HG03196 (cell line): ENCODE measurements around the gene STK33.

Source experiments
- ATAC-seq: cut with Tn5 transposase; IDR thresholded peaks from one replicate; pipeline ENCODE4 v1.9.1; 2021; ENCODE audit not compliant: unreplicated experiment

The STK33 gene

GRCh38 chr11:8604078-8604723, 10.2 kb upstream of the STK33 start:
- ATAC-seq, result peak; percentile 55

DNA sequence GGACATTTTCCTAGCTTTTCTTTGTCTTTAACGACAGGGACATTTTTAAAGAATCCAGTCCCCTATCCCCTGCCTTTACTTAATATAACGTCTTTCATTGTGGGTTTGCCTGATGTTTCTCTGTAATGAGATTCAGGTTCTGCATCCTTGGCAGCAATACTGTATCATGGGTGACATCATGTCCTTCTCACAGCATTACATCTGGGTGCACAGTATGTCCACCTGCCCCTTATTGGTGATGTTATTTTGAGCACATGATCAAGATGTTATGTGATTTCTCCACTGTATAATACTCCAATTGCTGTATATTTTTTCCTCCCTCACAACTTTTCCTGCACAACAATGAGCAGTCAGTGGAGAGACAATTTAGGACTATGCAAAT, 9.7 kb upstream of the STK33 start:
- ATAC-seq, result no peak

GRCh38 chr11:8601376-8602133, 7.5 kb upstream of the STK33 start:
- no peak for ATAC-seq

- no peak for ATAC-seq
Observed at GRCh38 chr11:8598506-8598905, 4.5 kb upstream of the STK33 start.

- no peak for ATAC-seq
Observed at GRCh38 chr11:8597182-8597581, 3.2 kb upstream of the STK33 start.

DNA sequence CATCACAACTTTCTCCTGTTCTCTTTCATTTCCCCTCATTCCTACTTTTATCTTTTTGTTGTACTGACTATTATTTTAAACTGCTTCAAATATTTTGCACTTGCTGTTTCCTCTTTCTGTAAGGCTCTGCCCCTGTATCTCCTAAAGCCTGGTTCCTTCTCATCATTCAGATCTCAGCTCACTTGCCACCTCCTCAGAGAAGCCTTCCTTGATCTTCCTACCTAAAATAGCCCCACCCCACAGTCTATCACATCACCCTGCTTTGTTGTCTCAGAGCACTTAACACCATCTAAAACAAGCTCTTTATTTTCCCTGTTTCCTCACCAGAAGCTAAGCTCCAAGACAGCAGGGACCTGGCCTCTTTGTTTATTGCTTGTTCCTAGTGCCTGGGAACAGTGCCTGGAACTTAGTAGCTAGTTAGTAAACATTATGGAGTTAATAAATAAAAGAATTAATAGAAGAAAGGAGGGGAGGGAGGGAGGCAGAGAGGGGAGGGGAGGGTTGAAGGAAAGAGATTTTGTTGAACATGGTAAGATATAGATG, 2.5 kb upstream of the STK33 start:
- ATAC-seq, result no peak

DNA sequence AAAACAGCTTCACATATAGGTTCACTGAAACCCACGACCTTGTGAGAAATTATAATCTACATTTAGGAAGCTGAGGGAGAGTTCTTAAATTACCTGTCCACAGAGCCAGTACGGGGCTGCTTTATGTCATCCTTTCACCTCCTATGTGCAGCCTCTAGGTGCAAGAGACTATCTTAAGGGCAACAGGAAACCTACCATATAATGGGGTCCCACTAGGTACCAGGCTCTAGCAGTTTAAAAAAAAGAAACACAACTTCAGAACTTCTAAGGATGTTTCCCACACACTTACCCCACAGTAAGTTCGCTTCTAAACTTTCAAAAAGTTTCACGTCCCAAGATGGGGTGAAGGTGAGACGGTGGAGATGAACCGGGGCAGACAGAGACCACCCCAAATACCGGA, 573 bp downstream of the STK33 start:
- no peak for ATAC-seq

DNA sequence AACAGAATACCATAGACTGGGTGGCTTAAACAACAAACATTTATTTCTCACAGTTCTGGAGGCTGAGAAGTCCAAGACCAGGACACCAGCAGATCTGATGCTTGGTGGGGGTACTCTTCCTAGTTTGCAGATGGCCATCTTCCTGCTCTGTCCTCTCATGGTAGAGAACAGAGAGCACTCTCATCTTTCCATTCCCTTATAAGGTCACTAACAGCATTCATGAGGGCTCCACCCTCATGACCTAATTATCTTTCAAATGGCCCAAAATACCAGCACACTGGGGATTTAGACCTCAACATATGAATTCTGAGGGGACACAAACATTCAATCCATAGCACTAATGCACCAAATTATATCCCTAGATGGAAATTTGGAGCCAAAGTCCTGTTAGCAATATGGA, 6.1 kb downstream of the STK33 start:
- no peak for ATAC-seq

- no peak for ATAC-seq
Observed at GRCh38 chr11:8586805-8587204, 7.2 kb downstream of the STK33 start.

DNA sequence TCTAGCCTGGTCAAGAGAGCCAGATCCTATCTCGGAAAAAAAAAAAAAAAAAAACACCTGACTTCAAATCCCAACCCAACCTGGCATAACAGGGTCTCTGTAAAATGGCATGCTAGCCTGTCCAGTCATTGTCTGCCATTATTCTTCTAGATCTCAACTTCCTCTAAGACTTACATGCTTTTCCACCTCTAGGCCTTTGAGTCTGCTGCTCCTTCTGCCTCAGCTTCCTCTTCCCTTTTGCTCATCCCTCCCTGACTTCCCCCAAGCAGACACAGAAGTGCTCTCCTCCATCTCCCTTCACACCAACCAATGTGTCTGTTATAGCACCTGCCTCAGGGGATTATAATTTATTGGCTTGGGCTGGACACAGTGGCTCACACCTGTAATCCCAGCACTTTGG, 7.8 kb downstream of the STK33 start:
- ATAC-seq, result no peak

DNA sequence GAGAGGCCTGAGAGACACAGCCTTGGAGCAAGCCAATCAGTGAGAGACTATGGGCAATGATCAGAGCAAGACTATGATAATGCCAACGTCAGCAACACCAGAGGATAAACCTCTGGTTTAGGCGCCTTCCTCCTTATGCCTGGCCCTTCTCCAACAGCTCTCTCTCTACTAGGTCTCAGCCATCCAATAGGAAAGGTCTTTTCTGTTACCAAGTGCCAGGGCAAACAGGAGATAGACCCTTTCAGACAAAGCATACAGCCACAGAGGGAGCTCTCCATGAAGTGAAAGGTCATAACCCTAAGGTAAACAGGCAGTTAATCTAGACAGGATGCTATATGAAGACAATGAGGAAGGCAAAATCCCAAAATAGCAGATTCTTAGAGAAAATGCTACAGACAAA, 9.5 kb downstream of the STK33 start:
- ATAC-seq, result no peak

- no peak for ATAC-seq
Observed at GRCh38 chr11:8584082-8584481, 9.9 kb downstream of the STK33 start.

GRCh38 chr11:8581300-8581699, 12.7 kb downstream of the STK33 start:
- ATAC-seq, result no peak

DNA sequence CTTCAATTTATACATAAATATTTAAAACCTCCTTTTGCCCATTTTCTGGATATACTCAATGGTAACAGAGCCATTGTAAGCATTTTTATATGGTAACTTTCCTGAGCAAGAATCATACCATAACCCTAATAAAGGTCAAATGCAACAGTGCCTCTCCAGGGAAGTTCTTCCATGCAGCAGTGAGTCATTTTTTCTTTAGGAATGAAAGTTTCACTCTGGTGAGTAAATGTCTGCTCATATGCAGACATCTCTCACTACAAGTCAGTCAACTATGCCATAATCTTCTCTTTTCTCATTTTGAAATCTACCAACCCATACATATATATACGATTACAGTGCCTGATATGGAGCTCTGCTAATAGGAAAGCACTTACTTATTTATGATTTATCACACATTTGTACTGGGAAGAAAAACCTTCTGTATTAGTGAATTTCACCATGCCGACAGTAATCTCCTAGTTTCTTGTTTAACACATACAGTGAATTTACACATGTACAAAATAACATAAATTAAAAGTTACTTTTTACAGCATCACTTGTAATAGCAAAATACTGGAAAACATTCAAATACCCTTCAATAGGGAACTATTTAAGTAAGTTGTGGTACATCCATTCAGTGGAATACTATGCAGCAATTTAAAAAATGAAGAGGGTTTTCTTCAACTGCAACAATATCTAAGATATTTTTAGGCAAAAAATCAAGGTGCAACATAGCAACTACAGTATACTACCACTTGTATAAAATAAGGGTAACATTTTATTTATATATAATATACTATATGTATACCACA, 16.0 kb downstream of the STK33 start:
- no peak for ATAC-seq

DNA sequence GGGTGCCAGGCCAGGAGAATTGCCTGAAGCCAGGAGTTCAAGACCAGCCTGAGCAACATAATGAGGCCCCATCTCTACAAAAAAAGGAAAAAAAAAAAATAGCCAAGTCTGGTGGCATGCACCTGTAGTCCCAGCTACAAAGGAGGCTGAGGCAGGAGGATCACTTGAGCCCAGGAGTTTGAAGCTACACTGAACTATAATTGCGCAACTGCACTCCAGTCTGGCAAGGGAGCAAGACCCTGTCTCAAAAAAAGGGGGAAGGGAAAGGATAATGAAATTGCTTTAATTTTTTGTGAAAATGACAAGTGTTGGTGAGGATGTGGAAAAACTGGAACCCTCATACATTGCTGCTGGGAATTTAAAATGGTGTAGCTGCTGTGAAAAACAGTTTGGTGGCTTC, 19.2 kb downstream of the STK33 start:
- ATAC-seq, result no peak

DNA sequence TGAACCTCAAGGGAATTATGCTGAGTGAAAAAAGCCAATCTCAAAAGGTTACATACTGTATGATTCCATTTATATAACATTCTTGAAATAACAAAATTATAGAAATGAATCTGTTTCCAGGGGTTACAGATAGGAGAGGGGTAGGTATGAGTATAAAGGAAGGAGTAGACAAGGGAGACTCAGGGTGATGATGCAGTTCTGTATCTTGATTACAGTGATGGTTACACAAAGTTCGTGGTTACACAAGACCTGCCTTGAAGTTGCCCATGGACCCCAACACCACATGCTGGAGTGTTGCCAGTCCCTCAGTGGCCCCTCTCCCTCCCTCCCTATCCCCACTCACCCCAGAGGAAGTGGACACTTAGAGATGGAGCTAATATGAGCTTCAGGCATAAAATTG, 20.3 kb downstream of the STK33 start:
- ATAC-seq, result no peak

DNA sequence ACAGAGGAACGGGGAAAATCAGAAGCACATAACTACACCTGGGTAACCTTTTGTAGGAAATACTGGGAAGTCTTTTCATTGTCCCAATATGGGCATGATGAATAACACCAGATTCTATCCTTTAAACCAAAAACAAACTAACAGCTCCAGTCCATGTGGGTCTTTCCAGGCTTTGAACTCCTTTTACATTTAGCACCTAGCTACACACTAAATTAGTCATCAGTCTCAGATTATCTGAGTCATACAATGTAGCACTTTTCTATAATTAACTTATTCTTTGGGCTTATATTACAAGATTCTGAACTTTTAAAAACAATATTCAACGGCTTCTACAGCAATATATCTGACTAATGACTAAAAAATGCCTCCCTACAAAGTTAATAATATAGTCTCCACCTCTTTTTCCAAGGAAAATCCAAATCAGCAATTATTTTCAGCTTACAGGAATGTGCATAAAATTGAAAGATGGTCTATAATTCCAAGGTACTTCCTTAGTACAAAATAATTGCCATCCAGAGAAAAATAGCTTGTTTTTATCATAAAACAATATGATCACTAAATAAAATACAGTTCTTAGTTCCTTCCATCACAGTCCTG, 26.3 kb downstream of the STK33 start:
- no peak for ATAC-seq

- peak; percentile 69 for ATAC-seq
Observed at GRCh38 chr11:8566613-8567210, 27.3 kb downstream of the STK33 start.

DNA sequence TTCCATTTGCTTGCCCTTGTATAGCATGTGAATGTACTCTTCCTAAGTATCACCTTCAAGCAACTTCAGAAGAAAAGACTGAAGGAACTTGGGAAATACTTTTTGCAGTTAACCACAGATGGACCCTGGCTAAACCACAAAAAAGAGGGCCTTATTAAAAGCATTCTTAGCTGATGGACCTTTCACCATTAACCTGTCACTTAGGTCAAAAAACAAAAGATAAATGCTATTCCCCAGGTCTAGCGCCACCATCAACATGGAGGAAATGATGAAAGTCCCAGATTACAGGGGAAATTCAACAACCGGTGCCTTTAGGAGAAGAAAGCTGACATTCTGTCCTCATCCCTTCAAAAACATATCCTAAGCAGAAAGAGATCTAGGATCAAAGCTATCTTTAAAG, 29.5 kb downstream of the STK33 start:
- no peak for ATAC-seq

DNA sequence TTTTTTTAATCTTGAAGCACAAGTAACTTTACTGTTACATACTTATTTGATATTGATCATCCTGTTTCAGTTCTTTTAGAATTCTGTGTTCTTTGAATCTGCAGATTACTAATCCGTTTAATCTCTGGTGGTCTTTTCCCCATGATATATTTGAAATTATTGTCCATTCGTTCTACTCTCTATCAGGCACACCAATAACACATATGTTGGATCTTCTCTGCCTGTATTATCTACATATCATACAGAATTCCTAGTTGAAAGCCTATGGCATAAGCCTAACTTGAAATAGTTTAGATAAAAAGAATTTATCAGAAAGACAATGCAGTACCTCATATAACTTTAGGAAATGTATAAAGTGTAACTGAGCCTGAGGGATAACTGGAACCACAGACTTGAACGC, 32.6 kb downstream of the STK33 start:
- ATAC-seq, result no peak

- no peak for ATAC-seq
Observed at GRCh38 chr11:8558436-8558835, 35.6 kb downstream of the STK33 start.
